Neuron (in vitro differentiated cells): ENCODE data around the gene STAT6.
A peak's percentile ranks its signal among the peaks of the same experiment; 100 is the strongest.

ENCODE experiments used
- H2AFZ ChIP-seq: one replicate; pipeline ENCODE4 v1.6.1; 2013; ENCODE audit warnings: low read depth, mild to moderate bottlenecking, inconsistent platforms, low read length, moderate library complexity
- H3K27me3 ChIP-seq: one replicate; pipeline ENCODE4 v1.6.1; 2013; ENCODE audit warnings: low read length; ENCODE audit not compliant: insufficient read depth
- H3K36me3 ChIP-seq: one replicate; pipeline ENCODE4 v1.6.1; 2013; ENCODE audit warnings: low read length; ENCODE audit not compliant: insufficient read depth
- H3K4me1 ChIP-seq: one replicate; pipeline ENCODE4 v1.6.1; 2013; ENCODE audit warnings: low read length; ENCODE audit not compliant: insufficient read depth
- H3K4me3 ChIP-seq: 2 replicates; pipeline ENCODE4 v1.5.1; 2013; ENCODE audit warnings: mild to moderate bottlenecking, low read length, moderate library complexity
- H3K9me3 ChIP-seq: one replicate; pipeline ENCODE4 v1.6.1; 2013; ENCODE audit warnings: low read length

STAT6 gene

DNA sequence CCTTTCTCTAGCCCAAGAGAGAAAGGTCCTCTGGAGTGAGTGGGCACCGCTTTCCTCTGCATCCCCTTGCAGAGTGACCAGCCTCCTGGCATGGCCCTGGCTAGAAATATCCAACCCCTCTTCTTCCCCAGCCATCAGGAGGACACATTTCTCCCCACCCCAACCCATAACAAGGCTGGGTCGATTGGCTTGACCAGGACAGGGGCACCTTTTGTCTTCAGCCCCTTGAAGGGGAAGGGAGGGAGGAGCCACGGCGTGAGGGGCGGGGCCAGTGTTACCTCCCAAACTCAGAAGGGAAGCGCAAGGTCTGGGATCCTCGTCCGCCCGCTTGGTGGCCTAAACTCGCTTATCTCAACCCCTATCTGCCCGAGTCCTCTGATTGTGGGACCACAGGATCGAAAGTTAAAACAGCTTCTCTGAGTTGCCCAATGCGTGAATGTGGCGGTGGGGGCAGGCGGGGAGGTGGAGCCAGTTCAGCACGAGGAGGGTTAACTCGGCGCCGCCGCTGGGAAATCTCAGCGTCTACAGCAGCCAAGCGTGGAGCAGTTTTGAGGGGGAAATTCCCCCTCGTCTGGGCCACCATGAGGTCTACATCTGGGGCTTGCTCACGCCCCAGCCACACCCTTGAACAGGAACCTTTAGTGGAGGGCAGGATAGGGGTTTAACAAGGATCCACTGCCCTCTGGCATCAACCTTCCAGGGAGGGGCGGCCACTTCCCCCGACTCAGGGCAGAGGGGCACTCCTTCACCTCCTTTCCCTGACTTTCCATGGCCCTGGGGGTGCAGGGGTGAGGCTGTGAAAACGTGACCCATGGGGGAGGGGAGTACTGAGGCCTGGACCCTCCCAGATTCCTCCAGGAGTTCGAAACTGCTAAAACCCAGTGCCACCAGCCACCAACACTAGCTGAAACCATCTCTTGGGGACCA, 795 bp downstream of the STAT6 start:
- H3K36me3 ChIP-seq, result peaks cover 5% of the 10 kb centered on the region
- no peak overlapping the region for H2AFZ ChIP-seq
- no peaks in the 10 kb centered on the region for H3K9me3 ChIP-seq
- H3K4me3 ChIP-seq, result peak overlapping the region; percentile 58
- H3K27me3 ChIP-seq, result no peaks in the 10 kb centered on the region
- H3K4me1 ChIP-seq, result peaks cover 21% of the 10 kb centered on the region

DNA sequence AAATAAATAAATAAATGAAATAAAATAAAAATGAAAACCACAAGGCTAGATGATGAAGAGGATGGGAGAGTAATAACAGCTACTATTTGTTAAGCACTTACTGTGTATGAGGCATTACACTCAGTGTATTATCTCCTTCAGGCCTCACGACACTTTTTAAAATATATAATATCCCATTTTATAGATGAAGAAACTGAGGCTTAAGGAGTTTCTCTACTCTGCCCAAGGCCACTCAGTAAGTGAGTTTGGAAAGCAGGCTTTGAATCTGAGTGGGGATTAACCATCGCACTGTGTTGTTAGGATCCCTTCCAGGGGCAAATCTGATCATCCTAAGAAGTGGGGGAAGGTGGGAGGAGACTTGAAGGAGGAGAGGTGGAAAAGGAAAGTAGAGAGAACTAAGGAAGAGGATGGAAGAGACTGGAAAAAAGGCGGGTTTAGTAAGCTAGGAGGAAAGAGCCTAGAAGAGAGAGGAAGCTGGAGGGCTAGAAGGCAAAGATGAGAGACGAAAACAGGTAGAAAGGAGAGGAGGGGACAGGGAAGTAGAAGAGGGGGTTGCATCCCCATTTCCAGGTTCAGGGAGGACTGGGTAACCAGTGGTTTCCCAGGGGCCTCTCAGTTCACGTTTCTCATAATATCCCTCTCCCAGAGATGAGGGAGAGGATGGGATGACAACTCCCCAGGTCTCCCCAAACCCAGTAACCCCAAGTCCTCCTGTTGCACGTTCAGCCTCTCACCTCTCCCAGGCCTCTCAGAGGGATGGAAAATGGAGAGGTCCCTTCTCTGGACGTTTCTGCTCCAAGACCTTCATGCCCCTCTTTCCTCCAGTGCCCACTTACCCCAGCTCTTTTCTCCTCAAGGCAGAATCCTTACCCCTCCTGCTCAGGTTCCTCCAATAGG, 1.7 kb downstream of the STAT6 start:
- H3K4me1 ChIP-seq, result peaks cover 21% of the 10 kb centered on the region
- peaks cover 6% of the 10 kb centered on the region for H3K36me3 ChIP-seq
- peak overlapping the region; percentile 58 for H3K4me3 ChIP-seq
- no peaks in the 10 kb centered on the region for H3K9me3 ChIP-seq
- no peak overlapping the region for H2AFZ ChIP-seq
- H3K27me3 ChIP-seq, result no peaks in the 10 kb centered on the region

DNA sequence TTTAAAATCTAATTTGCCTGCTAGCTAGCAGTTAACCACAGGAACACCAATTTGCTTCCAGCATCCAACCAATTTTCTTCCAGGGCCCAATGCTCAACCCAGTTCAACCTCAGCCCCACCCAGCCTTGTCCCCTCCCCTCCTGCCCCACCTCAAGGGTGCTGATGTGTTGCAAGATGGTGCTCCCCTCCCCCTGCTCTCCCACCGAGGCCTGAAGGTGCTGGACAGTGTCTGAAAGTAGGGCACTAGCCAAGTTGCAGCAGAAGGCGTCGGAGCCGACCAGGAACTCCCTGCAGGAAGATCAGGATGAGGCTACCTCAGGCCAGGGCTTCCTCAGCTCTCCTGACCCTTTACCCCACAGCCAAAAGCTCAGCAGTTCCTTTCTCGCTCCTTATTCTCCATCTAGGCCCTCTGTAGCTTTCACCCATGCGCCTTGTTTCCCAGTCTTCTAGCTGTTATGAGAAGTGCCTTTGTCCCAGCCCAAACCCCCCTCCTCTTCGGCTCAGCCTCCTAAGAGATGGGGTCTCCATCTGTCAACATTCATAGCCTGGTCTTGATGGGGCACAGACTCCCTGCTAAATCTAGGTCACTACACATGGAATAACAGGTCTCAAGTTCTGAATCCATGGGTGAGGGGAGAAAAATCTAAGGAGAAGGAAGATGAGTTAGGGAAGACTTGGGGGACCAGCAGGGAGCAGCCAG, 3.6 kb downstream of the STAT6 start:
- H2AFZ ChIP-seq, result no peak overlapping the region
- H3K27me3 ChIP-seq, result no peaks in the 10 kb centered on the region
- peaks cover 12% of the 10 kb centered on the region for H3K36me3 ChIP-seq
- no peak overlapping the region for H3K4me3 ChIP-seq
- H3K9me3 ChIP-seq, result no peaks in the 10 kb centered on the region
- peaks cover 22% of the 10 kb centered on the region for H3K4me1 ChIP-seq

GRCh38 chr12:57106021-57106708, 5.0 kb downstream of the STAT6 start:
- Histone ChIP-seq H3K36me3 (peaks cover 12% of the 10 kb centered on the region), H3K9me3 (no peaks in the 10 kb centered on the region), H3K27me3 (no peaks in the 10 kb centered on the region)

GRCh38 chr12:57105011-57105753, 6.0 kb downstream of the STAT6 start:
- Histone ChIP-seq H3K27me3 (no peaks in the 10 kb centered on the region), H3K4me1 (peaks cover 12% of the 10 kb centered on the region), H3K36me3 (peaks cover 12% of the 10 kb centered on the region), H3K9me3 (no peaks in the 10 kb centered on the region), H2AFZ (no peak overlapping the region), H3K4me3 (no peak overlapping the region)

More at GRCh38 chr12:57106021-57106708, 5.0 kb downstream of the STAT6 start:
- Histone ChIP-seq H2AFZ (no peak overlapping the region), H3K4me1 (peaks cover 19% of the 10 kb centered on the region), H3K4me3 (no peak overlapping the region)

DNA sequence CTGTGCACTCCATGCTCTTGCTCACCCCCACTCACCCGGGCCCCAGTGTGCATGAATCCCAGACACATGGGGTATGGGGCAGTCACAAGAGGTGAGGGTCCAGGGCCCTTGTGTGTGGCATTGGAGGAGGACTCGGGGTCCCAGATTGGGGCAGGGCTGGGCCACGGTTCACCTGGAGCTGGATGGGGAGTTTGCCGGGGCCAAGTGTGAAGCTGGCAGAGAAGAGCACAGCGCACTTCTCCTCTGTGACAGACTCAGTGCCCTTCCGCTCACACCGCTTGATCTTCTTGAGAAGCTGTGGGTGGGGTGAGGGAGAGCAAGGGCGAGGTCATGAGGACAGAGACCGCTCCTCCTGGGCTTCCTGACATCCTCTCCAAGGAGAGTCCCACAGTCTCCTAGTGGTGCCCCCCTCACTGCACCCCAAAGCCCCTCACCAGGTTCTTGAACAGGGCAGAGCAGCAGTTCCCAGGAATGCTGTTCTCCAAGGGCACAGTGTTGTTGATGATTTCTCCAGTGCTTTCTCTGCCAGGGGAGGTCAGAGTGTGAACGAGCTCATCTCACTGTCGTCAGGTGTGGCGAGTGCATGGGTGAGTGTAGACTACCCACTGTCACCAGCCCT, 6.8 kb downstream of the STAT6 start:
- Histone ChIP-seq H3K4me1 (peaks cover 7% of the 10 kb centered on the region), H3K36me3 (peaks cover 15% of the 10 kb centered on the region), H3K27me3 (no peaks in the 10 kb centered on the region), H3K4me3 (no peak overlapping the region), H2AFZ (no peak overlapping the region), H3K9me3 (no peaks in the 10 kb centered on the region)

DNA sequence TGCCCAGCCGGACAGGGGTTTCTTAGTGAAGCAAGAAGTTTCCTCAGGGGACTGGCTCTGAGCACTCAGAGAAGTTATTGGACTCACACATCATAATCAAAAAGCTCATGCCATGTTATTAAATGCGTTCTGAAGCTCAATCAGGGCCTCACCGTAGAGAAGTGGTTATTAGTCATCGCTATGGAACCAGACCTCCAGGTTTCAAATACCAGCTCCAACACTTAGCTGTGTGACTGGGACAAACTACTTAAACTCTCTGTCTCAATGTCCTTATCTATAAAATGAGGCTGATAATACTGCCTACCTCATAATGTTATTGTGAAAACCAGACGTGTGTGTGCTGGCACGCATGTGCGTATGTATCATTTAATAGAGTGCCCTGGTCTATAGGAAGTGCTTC, 7.3 kb downstream of the STAT6 start:
- H3K27me3 ChIP-seq, result no peaks in the 10 kb centered on the region
- peaks cover 15% of the 10 kb centered on the region for H3K36me3 ChIP-seq
- H3K9me3 ChIP-seq, result no peaks in the 10 kb centered on the region
- no peak overlapping the region for H3K4me3 ChIP-seq
- peaks cover 7% of the 10 kb centered on the region for H3K4me1 ChIP-seq
- H2AFZ ChIP-seq, result no peak overlapping the region

DNA sequence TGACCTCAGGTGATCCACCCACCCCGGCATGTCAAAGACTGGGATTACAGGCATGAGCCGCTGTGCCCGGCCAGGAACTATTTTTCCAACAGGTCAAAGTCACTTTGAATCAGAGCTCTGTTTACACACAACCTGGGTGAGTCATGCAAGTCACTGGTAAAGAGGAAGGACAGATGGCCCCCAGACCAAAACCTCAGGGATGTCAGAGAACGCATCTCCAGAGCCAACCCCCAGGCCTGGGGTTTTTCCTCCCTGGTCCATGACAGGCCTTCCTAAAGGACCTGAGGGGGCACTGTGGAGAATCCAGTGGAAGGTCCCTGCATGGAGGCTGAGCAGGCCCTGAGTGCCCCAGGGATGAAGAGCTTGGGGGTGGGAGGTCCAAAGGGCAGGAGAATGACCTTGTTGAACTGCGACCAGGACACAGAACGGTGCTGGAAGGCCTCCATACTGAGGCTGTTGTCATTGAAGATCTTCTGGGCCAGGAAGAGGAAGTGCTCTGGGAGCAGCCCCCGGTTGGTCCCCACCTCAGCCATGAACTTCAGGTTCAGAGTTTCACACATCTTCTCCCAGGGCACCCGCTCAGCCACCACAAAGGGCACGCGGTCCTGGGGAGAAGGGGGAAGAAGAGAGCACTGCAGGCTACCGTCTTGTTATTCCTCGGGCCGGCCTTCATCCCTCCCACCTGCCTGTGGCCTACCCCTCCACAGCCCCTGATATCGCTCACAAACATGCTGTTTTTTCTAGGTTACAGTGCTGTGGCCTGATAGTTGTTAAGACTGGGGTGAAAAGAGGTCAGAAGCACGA, 9.1 kb downstream of the STAT6 start:
- no peaks in the 10 kb centered on the region for H3K9me3 ChIP-seq
- no peak overlapping the region for H3K4me3 ChIP-seq
- peaks cover 7% of the 10 kb centered on the region for H3K4me1 ChIP-seq
- H3K36me3 ChIP-seq, result peaks cover 15% of the 10 kb centered on the region
- no peak overlapping the region for H2AFZ ChIP-seq
- no peaks in the 10 kb centered on the region for H3K27me3 ChIP-seq

DNA sequence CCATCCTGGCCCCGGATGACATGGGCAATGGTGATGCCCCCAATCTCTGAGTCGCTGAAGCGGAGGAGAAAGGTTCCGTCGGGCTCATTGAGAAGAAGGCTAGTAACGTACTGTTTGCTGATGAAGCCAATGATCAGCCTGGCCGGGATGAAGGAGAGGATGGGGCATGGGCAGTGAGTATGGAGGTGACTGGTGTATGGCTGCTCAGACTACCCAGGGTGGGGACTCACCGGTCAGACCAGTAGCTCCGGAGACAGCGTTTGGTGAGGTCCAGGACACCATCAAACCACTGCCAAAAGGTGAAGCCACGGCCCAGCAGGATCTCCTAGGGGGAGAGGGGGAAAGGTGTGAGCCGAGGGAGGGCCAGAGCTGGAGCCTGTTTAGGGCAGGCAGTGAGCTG, 11.4 kb downstream of the STAT6 start:
- H2AFZ ChIP-seq, result no peak overlapping the region
- no peak overlapping the region for H3K4me3 ChIP-seq
- H3K36me3 ChIP-seq, result peaks cover 31% of the 10 kb centered on the region
- H3K27me3 ChIP-seq, result no peaks in the 10 kb centered on the region
- H3K4me1 ChIP-seq, result peaks cover 10% of the 10 kb centered on the region
- no peaks in the 10 kb centered on the region for H3K9me3 ChIP-seq

DNA sequence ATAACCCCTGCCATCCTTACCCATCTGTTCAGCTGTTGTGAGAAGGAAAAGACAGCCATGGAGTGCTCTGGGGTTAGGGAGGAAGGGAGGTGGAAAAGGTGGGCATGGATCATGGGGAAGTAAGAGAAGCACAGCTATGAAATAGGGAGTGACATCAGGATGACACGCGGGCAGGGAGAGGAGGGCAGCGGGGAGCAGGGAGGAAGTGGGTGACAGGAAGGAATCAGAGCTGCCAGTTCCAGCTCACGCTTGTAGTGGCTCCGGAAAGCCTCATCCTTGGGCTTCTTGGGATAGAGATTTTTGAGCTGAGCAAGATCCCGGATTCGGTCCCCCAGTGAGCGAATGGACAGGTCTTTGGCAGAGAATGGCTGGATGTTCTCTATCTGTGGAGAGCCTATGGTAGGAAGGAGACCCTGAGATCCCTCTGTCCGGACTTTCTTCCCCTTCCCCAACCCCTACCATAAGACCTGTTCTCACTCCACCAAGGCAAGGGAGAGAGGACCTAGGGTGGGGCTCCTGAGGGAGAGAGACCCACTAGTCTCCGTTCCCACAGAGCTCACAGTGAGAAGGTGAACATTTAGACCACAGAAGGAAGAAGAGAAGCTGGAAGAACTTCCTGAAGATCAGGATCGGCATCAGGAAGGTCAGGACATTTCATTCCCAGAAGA, 12.0 kb downstream of the STAT6 start:
- Histone ChIP-seq H3K27me3 (no peaks in the 10 kb centered on the region), H3K4me1 (peaks cover 16% of the 10 kb centered on the region), H3K4me3 (no peak overlapping the region), H3K9me3 (no peaks in the 10 kb centered on the region), H3K36me3 (peaks cover 33% of the 10 kb centered on the region), H2AFZ (no peak overlapping the region)

DNA sequence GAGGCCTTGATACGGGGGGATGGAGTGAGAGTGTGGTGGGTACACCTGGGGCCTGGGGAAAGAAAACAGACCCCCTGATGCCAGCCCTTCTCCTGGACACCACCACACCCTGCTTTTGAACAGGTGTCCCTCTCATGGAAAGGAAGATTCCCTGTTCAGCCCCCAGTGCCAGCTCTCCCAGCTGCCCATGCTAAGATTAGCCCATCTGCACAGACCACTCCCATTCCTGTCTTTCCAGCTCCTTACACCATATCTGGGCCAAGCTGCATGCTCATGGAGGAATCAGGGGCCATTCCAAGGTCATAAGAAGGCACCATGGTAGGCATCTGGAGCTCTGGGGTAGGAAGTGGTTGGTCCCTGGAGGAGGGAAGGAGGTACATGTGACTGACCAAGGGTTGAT, 12.6 kb downstream of the STAT6 start:
- Histone ChIP-seq H3K27me3 (no peaks in the 10 kb centered on the region), H3K9me3 (no peaks in the 10 kb centered on the region), H3K4me1 (peaks cover 21% of the 10 kb centered on the region), H2AFZ (no peak overlapping the region), H3K4me3 (no peak overlapping the region), H3K36me3 (peaks cover 30% of the 10 kb centered on the region)
